ENCODE data around the gene CCDC178.
"Not testable (repeated sequence)": the region's sequence is repeated elsewhere in the genome, so short reads cannot be mapped to it uniquely, and the experiment has no call there.

Gene CCDC178

DNA sequence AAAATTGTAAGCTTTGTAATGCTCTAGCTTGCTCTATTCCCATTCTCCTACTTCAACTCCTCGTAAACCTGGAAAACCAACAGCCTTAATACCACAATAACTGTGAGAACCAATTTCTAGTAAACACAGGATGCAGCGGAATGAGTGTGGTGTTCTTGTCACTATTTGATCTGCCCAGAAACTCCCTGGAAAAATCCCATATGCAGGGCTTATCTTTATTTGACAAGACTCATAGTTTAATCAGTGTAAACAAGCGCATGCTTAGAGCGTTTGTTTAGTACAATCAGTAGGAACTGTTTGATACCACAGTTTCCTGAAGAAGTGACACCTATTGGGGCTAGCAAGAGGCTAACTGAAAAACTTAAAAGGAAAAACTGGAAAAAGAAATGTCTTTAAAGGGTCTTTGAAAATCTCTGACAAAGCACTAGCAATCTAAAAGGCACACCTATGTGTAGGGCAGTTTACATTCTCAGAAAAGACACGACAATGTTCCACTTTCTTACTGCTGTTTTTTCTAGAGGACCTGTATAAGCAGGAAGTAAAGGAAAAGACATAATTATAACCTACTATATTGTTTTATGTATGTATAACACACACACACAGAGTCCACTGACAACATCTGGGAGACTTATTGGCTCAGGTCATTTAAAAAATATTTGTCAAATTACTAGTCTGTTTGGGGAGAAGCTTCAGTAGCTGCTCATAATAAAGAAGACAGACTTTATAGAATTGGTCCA lies 426.3 kb downstream of the CCDC178 start:
- no peak for DNase-seq

DNA sequence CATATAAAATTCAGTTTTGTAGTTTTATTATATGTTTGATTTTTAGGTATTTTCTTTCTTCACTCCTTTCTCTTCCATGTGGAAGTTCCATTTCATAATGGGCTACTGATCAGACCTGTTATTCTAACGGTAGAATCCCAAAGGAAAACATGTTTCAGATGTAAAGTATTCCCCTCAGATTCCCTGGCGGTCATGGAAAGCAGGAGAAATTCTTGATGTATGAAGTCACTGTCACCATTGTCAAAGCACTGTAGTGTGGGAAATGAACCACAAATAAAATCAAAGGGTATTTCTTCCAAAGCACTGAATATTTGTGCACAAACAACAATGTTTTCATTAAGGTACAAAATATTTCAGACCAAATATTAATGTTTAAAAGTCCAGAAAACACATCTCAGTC lies 430.4 kb downstream of the CCDC178 start:
- DNase-seq = no peak
- TF ChIP-seq POLR2A (IDR thresholded peaks at IDR 0.05; ENCODE audit: low read length) (no peak), GATA1 (IDR thresholded peaks at IDR 0.05; ENCODE audit: low read depth, low read length) (no peak)

More for the DNA sequence above, 426.3 kb downstream of the CCDC178 start:
- TF ChIP-seq POLR2A (IDR thresholded peaks at IDR 0.05; ENCODE audit: low read length) (no peak), GATA1 (IDR thresholded peaks at IDR 0.05; ENCODE audit: low read depth, low read length) (no peak)

DNA sequence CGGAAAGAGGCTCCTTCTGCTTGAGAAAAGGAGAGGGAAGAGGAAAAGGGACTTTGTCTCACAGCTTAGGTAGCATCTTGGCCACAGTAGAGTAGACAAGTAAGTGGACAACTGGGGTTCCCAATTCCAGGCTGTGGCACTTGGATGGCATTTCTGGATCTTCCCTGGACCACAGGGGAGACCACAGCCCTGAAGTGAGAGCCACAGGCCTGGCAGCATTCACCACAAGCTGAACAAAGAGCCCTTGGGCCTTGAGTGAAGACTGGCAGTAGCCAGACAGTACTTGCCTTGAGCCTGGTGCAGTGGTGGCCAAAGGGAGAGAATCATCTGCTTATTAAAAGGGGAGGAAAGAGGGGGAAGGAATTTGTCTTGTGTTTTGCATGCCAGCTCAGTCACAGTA lies 441.6 kb downstream of the CCDC178 start:
- no peak for TF ChIP-seq GATA1 (IDR thresholded peaks at IDR 0.05; ENCODE audit: low read depth, low read length)
- TF ChIP-seq POLR2A (IDR thresholded peaks at IDR 0.05; ENCODE audit: low read length) = no peak
- DNase-seq = no peak

DNA sequence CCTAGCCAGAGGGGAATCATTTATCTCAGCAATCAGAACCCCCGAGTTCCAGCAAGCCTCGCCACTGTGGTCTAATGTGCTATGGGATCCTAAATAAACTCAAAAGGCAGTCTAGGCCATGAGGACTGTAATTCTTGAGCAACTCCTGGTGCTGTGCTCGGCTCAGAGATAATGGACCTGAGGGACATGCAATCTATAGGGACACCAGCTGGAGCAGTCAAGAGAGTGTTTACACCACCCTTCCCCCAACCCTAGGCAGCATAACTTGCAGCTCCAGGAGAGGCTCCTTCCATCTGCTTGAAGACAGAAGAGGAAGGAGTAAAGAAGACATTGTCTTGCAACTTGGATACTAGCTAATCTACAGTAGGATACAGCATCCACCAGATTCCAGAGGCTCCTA lies 442.2 kb downstream of the CCDC178 start:
- TF ChIP-seq GATA1 (IDR thresholded peaks at IDR 0.05; ENCODE audit: low read depth, low read length) = no peak
- TF ChIP-seq POLR2A (IDR thresholded peaks at IDR 0.05; ENCODE audit: low read length) = no peak
- DNase-seq = no peak

DNA sequence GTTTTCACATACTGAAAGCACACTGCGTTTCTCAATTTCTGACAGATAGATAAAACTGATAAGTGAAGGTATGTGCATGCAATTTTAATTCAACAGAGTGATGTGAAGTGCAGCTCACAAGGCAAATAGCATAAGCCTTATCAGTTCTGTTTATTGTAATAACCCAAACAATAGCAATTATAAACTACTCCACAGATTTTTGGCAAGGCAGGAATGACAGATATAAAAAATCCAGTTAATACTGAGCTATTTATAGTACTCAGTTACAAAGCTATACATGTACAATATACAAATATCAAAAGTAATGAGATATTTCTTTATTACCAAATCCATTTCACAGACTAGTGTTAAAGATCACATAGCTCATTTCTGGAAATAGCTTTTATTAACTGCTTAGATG lies 456.8 kb downstream of the CCDC178 start:
- TF ChIP-seq POLR2A (IDR thresholded peaks at IDR 0.05; ENCODE audit: low read length) (no peak), GATA1 (IDR thresholded peaks at IDR 0.05; ENCODE audit: low read depth, low read length) (no peak)
- no peak for DNase-seq

DNA sequence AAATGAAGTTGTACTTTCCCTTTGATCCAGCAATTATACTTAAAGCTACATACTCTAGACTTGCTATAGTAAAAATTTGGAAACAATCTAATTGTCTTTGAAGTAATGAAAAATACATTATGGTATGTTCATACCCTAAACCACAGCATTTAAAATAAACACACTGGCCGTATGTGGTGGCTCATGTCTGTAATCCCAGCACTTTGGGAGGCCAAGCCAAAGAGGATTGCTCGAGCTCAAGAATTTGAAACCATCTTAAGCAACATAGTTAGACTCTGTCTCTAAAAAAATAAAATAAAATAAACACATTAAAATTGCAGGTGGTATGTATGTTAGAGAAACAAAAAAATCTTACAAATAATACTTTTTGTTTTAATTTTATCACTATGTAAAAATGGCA lies 459.6 kb downstream of the CCDC178 start:
- DNase-seq = no peak
- TF ChIP-seq GATA1 (IDR thresholded peaks at IDR 0.05; ENCODE audit: low read depth, low read length) = no peak
- TF ChIP-seq POLR2A (IDR thresholded peaks at IDR 0.05; ENCODE audit: low read length) = no peak

DNA sequence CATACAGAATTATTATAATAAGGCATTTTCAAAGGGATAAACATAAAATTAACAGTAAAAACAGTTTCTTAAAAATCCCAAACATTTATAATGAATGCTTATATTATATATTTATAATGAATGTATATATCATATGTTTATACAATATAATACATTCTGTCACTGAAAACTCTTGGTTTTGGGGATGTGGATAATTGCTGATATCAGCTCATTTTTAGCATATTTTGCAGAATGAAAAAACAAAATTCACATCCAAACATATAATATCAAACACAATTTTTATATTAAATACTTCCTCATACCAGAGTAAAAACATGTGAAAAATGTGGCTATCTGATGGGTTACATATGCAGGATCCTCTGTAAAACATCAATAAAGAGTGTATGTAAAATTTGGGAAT lies 465.0 kb downstream of the CCDC178 start:
- no peak for DNase-seq
- TF ChIP-seq POLR2A (IDR thresholded peaks at IDR 0.05; ENCODE audit: low read length) (no peak), GATA1 (IDR thresholded peaks at IDR 0.05; ENCODE audit: low read depth, low read length) (no peak)

DNA sequence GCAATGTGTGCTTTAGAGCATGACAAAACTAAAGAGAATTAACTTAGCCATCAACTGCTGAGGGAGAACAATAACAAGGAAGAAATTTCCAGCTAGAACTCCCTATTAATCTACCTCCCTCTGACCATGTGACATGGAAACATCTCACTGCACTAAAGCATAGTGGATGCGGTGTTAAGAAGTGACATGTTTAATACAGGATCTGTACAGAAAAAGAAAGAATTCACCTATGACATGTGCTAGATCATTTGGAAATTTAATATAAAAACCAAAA lies 465.4 kb downstream of the CCDC178 start:
- no peak for DNase-seq
- TF ChIP-seq POLR2A (IDR thresholded peaks at IDR 0.05; ENCODE audit: low read length) (no peak), GATA1 (IDR thresholded peaks at IDR 0.05; ENCODE audit: low read depth, low read length) (no peak)

DNA sequence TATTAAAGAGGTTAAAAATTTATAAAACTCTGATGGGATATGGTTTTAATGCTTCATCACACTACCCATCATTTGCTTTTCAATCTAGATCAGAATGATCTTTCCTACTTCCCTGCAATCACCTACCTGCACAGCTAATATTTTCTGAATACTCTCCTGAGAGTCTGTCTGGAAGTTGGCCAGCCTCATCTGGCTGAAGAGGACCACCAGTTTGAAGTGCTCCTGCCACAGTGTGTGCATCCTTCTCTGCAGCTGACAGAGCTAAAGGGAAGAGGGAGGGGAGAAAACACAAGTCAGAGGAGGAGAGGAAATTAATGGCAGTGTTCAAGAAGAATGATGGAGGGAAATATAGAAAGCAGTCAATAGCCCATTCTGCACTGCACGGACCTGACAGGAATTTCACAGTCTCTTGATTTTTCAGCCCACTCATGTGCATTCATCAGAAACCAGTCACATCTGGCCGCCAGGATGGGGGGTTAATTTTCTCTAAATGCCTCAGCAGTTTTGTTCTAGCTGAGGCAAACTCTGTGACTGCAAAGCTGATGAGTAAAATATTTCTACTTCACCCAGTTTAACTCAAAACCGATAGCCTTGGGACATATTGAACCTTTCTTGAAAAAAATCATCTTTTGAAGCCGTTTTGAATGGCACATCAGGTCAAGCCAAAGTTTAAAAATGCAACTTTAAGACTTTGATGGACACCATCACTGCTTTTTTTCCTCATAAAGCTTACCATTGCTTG lies 465.9 kb downstream of the CCDC178 start:
- no peak for TF ChIP-seq GATA1 (IDR thresholded peaks at IDR 0.05; ENCODE audit: low read depth, low read length)
- TF ChIP-seq POLR2A (IDR thresholded peaks at IDR 0.05; ENCODE audit: low read length) = no peak
- no peak for DNase-seq

DNA sequence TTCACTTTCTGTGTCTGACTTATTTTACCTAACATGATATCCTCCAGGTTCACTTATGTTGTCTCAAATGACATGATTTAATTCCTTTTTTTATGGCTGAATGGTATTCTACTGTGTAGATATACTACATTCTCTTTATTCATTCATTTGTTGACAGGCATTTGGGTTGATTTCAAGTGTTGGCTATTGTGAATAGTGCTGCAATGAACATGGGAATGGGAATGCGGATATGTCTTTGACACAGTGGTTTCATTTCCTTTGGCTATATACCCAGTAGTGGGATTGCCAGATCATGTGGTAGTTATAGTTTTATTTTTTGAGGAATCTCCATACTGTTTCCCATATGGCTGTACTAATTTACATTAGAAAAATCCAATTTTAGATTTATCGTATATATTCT lies 472.3 kb downstream of the CCDC178 start:
- TF ChIP-seq POLR2A (IDR thresholded peaks at IDR 0.05; ENCODE audit: low read length) (no peak), GATA1 (IDR thresholded peaks at IDR 0.05; ENCODE audit: low read depth, low read length) (no peak)
- no peak for DNase-seq

DNA sequence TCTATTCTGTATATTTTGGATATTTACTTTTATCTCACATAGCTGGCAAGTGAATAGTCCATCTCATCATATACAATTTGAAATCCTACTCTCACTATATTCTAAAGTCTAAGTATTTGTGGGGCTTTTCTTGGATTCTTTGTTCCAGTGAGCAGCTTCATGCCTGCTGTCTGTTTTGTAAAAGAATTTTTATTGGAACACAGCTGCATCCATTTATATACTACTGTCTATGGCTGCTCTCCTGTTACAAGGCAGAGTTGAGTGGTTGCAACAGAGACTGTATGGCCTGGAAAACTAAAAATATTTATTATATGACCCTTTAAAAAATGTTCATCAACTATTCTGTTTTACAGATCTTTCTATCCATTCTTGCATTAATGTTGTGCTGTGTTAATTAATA lies 474.4 kb downstream of the CCDC178 start:
- no peak for DNase-seq
- TF ChIP-seq GATA1 (IDR thresholded peaks at IDR 0.05; ENCODE audit: low read depth, low read length) = no peak
- no peak for TF ChIP-seq POLR2A (IDR thresholded peaks at IDR 0.05; ENCODE audit: low read length)

DNA sequence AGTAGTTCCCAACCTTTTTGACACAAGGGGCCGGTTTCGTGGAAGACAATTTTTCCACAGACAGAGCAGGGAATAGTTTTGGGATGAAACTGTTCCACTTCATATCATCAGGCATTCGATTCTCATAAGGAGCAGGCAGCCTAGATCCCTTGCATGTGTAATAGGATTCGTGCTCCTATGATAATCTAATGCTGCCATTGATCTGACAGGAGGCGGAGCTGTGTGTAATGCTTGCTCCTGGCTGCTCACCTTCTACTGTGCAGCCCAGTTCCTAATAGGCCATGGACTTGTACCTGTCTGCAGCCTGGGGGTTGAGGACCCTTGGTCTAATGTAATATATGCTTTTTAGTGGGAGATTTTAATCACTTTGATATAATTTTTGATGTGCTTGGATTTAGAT lies 479.0 kb downstream of the CCDC178 start:
- DNase-seq = no peak
- TF ChIP-seq GATA1 (IDR thresholded peaks at IDR 0.05; ENCODE audit: low read depth, low read length) (no peak), POLR2A (IDR thresholded peaks at IDR 0.05; ENCODE audit: low read length) (no peak)

DNA sequence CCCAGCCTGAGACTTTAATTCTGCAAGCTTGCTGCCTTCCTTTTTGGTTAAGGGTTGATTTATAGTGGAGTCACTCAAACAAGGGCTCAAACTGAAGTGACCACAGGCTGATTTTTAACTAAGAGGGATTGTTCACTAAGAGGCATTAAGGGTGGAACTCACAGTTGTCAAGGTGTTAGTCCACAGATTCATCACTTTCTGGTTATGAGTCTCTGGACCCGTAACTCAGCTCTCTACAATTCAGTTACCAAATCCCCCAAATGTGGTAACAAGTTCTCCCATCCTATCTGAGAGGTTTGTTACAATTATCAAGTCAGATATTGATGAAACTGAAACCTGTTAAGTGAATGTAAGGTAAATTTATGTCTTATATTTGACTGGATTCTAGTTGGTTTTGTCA lies 481.8 kb downstream of the CCDC178 start:
- no peak for DNase-seq
- TF ChIP-seq GATA1 (IDR thresholded peaks at IDR 0.05; ENCODE audit: low read depth, low read length) (no peak), POLR2A (IDR thresholded peaks at IDR 0.05; ENCODE audit: low read length) (no peak)

DNA sequence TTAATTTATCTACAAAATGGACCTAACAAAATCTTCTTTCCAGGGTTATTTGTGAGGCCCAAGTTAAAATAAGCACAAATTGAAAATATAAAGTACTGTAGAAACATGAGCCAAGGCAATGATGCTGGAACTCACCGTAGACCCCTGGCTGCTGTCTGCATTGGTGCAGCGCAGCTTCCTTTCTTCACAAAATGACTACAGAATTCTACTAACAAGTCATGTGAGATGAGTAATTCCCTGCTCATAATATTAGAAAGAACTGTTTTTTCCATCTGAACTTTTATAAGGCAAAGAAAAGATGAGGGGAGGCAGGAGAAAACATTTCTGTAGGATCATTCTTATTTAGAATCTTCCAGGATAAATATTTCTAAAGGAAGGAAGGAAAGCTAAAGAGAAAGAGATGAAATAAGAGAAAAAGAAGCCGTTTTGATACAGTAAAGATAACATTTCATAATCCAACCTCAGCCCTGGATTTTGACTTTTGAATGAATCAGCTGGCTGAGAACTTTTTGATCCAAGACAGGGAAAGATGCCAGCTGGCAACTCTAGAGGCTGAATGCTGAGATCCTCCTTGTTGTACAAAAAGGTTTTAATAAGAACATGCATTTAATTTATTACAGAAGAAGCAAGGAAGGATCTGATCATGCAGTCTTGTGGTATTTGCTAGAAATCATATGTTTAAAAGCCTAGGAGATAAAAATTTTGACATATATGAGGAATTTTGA lies 483.8 kb downstream of the CCDC178 start:
- DNase-seq = no peak
- TF ChIP-seq GATA1 (IDR thresholded peaks at IDR 0.05; ENCODE audit: low read depth, low read length) = no peak
- TF ChIP-seq POLR2A (IDR thresholded peaks at IDR 0.05; ENCODE audit: low read length) = no peak

DNA sequence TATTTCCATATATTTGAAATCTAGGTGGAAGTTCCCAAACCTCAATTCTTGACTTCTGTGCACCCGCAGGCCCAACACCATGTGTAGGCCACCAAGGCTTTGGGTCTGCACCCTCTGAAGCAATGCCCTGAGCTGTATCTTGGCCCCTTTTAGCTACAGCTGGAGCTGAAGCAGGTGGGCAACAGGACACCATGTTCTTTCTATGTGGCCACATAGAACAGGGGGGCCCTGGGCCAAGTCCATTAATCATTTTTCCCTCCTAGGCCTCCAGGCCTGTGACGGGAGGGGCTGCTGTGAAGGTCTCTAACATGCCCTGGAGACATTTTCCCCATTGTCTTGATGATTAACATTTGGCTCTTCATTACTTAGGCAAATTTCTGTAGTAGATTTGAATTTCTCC lies 488.2 kb downstream of the CCDC178 start:
- not testable (repeated sequence) for DNase-seq

Measured in erythroblast (primary cell).